ENCODE results near the gene ZC3H7A. TPM values are rescaled to one million over a fixed set of nuclear protein-coding genes. Genes with fewer than 3 reads are reported as not detected.

Gene ZC3H7A
- total RNA-seq, 1 experiment from 2014 or later, result 65.0 TPM

DNA sequence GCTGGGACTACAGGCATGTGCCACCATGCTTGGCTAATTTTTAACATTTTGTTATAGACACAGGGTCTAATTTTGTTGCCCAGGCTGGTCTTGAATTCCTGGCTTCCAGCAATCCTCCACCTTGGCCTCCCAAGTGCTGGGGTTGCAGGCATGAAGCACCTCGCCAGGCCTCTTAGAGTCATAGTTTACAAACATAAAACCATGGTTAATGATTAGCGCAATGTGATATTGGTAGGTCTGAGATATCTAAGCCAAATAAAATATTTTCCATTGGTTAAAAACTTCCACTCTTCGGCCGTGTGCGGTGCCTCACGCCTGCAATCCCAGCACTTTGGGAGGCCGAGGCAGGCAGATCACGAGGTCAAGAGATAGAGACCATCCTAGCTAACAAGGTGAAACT is 71.0 kb downstream of the ZC3H7A start:
- TF ChIP-seq CTCF (conservative IDR thresholded peaks at IDR 0.05; ENCODE audit: low read depth, low read length) (no peak), EZH2 (IDR thresholded peaks at IDR 0.05; ENCODE audit: borderline replicate concordance, low read depth, low read length, poor library complexity, severe bottlenecking) (no peak)
- DNase-seq (ENCODE audit: low spot score), result no peak
- intact Hi-C loops (cut with micrococcal nuclease; ENCODE audit: unreplicated experiment), result no loop called here
- Histone ChIP-seq H3K27me3 (replicated peaks; ENCODE audit: insufficient read depth, low read depth, low read length, poor library complexity) (no peaks in the 10 kb centered on the region), H3K4me3 (ENCODE audit: low read depth, low read length, poor library complexity, severe bottlenecking) (no peak overlapping the region), H3K4me1 (ENCODE audit: insufficient read depth, low read length, poor library complexity, severe bottlenecking) (no peaks in the 10 kb centered on the region), H3K9me3 (ENCODE audit: low read depth, low read length, poor library complexity, severe bottlenecking) (no peaks in the 10 kb centered on the region), H3K27ac (ENCODE audit: low read depth, low read length, poor library complexity, severe bottlenecking) (no peak overlapping the region), H3K36me3 (ENCODE audit: insufficient read depth, low read length, poor library complexity, severe bottlenecking) (peaks cover 40% of the 10 kb centered on the region)
- POLR2A ChIA-PET (ENCODE audit: low non-redundant PET), result no interaction called here
- no TSS peak for BruUV-seq (replicated peaks)
- CTCF ChIA-PET, result no interaction called here

GRCh38 chr16:11725457-11725856 is 71.6 kb downstream of the ZC3H7A start:
- intact Hi-C loops (cut with micrococcal nuclease; ENCODE audit: unreplicated experiment), result no loop called here
- ChIA-PET POLR2A (ENCODE audit: low non-redundant PET) (no interaction called here), CTCF (no interaction called here)
- BruUV-seq (replicated peaks), result no TSS peak
- no peak overlapping the region for H3K27ac ChIP-seq (ENCODE audit: low read depth, low read length, poor library complexity, severe bottlenecking)
- no peak for DNase-seq (ENCODE audit: low spot score)
- no peaks in the 10 kb centered on the region for H3K9me3 ChIP-seq (ENCODE audit: low read depth, low read length, poor library complexity, severe bottlenecking)
- H3K4me3 ChIP-seq (ENCODE audit: low read depth, low read length, poor library complexity, severe bottlenecking), result no peak overlapping the region
- no peaks in the 10 kb centered on the region for H3K27me3 ChIP-seq (replicated peaks; ENCODE audit: insufficient read depth, low read depth, low read length, poor library complexity)
- peaks cover 43% of the 10 kb centered on the region for H3K36me3 ChIP-seq (ENCODE audit: insufficient read depth, low read length, poor library complexity, severe bottlenecking)
- TF ChIP-seq EZH2 (IDR thresholded peaks at IDR 0.05; ENCODE audit: borderline replicate concordance, low read depth, low read length, poor library complexity, severe bottlenecking) (no peak), CTCF (conservative IDR thresholded peaks at IDR 0.05; ENCODE audit: low read depth, low read length) (no peak)
- no peaks in the 10 kb centered on the region for H3K4me1 ChIP-seq (ENCODE audit: insufficient read depth, low read length, poor library complexity, severe bottlenecking)

DNA sequence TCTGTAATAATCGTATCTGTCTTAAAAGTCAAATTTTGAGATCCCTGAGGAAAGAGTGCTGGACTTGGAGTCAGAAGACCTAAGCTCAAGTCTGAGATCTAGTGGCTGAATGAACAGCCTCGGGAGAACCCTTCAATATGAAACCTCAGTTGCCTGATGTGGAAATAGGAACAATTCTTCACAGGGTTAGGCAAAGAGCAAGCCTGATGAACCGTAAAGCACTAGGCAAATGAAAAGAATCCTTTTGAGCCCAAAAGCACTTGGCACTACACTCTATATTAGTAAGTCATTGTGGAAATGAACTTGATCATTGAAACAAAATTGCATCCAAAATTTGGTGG is 74.6 kb downstream of the ZC3H7A start:
- H3K9me3 ChIP-seq (ENCODE audit: low read depth, low read length, poor library complexity, severe bottlenecking), result no peaks in the 10 kb centered on the region
- H3K27ac ChIP-seq (ENCODE audit: low read depth, low read length, poor library complexity, severe bottlenecking), result no peak overlapping the region
- H3K27me3 ChIP-seq (replicated peaks; ENCODE audit: insufficient read depth, low read depth, low read length, poor library complexity), result no peaks in the 10 kb centered on the region
- no peak overlapping the region for H3K4me3 ChIP-seq (ENCODE audit: low read depth, low read length, poor library complexity, severe bottlenecking)
- POLR2A ChIA-PET (ENCODE audit: low non-redundant PET), result no interaction called here
- no peaks in the 10 kb centered on the region for H3K4me1 ChIP-seq (ENCODE audit: insufficient read depth, low read length, poor library complexity, severe bottlenecking)
- no TSS peak for BruUV-seq (replicated peaks)
- H3K36me3 ChIP-seq (ENCODE audit: insufficient read depth, low read length, poor library complexity, severe bottlenecking), result peaks cover 26% of the 10 kb centered on the region
- TF ChIP-seq CTCF (conservative IDR thresholded peaks at IDR 0.05; ENCODE audit: low read depth, low read length), result no peak
- TF ChIP-seq EZH2 (IDR thresholded peaks at IDR 0.05; ENCODE audit: borderline replicate concordance, low read depth, low read length, poor library complexity, severe bottlenecking), result no peak
- CTCF ChIA-PET, result no interaction called here
- DNase-seq (ENCODE audit: low spot score), result no peak
- intact Hi-C loops (cut with micrococcal nuclease; ENCODE audit: unreplicated experiment), result no loop called here
